ENCODE measurements around the gene MBOAT7. TPM values are rescaled to one million over a fixed set of nuclear protein-coding genes. Genes with fewer than 3 reads are reported as not detected.

Gene MBOAT7
- total RNA-seq, 1 donor from 2014 or later = 12.0 TPM

DNA sequence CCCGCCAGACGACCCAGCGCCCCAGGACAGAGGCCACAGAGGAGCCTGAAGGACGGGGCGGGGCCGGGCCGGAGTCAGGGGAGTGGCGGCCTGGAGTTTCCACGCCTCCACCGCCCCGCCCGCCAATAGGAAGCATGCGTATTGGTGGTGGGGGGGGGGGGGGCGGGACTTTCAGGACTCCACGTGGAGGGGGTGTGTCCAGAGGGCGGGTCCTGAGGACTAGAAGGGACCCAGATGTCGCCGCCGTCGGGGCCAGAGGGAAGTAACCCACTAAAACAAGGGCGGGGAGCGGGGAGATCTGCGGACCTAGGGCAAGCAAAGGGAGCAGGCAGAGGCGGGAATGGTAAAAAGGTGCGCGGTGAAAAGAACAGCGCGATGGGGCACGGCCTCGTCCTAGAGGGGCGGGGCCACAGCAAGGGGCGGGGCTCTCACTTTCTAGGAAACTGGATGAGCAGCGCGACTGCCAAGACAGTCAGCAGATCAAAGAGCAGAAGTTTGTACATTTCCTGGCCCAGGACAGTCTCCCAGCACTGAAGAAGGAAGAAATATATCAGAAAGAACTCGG lies 27.1 kb downstream of the MBOAT7 start:
- DNase-seq = peak; percentile 80

DNA sequence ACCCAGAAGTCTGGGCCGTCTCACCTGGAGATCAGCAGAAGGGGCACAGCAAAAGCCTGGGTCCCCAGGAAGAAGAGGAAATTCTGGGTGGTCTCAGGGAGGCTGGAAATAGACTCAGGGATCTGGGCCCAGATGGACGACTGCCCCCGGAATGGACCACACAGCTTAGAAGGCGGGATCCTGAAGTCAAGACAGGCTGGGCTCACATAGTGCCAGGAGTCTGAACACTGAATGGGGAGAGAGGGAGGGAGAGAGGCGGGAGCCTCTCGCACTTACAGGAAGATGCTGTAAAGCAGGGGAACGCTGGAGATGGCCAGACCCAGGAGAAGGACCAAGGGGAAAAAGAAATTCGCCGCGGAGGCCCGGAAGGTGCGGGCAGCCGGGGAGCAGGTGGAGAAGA lies 28.5 kb downstream of the MBOAT7 start:
- DNase-seq = no peak

DNA sequence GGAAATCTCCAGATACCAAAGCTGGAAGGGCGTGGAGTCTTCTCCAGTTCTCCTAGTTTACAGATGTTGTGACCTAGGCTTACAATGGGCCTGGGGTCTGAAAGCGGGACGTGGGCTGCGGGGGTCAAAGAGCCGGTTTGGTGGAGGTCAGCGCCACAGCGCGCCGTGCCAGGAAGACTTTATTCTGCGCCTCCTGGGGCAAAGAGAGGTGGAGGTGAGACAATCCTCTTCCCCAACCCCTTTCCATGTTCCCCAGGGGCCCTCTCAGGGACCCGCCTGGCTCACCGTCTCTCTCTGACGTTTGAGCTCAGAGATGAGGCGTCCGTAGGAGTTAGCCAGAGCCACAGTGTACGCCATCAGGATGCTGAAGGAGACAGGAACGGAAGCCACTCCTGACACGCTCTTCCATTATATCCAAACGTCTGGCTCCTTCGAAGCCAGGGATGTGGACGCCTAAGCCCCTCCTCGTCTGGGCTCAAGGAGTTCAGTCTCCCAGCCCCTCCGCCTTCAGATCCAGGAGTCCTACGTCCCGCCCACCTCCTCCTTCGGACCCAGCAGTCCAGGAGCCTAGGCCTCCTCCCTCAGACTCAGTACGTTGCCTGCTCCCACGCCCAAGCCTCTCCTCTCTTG lies 29.1 kb downstream of the MBOAT7 start:
- peak; percentile 50 for DNase-seq

DNA sequence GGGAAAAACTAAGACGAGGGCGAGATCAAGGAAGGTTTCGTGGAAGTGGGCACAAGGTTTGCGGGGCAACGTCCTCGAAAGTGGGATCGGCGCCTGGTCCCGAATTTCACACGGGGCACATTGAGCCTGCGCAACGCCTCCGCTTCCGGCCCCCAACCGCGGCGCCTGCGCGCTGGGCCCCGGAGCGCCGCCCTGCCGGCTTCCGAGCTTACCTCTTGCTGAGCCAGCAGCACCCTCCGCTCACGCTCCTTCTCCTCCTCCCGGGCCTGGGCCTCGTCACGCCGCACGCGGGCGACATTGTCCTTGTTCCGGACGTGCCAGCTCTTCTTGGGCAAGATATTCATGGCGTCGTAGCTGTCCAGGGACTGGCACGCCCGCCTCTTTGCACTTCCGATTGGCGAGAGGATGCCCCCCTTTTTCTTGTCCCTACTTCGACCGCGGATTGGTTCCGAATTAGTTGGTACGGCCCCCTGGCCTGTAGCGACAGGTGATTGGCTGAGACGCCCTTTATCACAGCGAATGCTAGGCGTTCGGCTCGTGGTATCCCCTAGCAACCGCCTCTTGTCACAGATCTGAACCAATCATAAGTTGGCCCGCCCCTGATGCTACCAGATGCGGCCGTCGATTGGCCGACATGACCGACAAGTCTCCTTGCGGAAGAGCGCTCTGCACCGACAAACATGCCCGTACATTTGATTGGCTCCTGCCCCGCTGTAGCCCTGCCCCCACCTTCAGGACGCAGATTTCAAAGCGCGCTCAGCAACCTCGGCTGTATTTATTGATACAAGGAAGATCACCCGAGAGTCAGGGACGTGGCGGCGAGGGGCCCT lies 29.8 kb downstream of the MBOAT7 start, which contains the start of gene LENG1:
LENG1 (minus strand) TSS at position 370 of the 830 bp plus-strand sequence; CDS start at position 344, 26 bp downstream.
- peak; percentile 100 for DNase-seq

DNA sequence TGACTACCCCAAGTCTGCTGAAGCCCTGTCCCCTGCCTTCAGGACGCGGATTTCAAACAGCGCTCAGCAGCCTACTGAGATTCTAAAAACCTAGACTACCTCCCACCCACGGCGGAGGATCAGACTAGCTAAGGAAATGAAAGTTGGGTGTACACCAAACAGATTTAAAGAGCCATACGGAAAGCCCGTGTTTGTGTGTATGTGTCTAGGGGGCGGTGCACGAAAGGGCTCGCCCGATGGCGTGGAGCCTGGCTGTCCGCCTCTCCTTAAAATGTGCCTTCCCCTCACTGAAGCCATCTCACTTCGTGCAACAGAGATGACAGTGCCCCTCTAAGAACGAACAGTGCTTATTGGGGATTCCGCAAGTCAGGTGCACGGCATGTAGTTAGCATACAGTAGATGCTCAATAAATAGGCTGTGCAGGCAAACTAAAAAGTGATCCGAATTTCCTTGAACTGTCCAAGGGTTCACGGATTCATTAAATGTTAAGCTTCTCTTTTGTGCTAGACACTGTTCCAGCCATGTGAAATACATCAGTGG lies 30.5 kb downstream of the MBOAT7 start:
- no peak for DNase-seq

DNA sequence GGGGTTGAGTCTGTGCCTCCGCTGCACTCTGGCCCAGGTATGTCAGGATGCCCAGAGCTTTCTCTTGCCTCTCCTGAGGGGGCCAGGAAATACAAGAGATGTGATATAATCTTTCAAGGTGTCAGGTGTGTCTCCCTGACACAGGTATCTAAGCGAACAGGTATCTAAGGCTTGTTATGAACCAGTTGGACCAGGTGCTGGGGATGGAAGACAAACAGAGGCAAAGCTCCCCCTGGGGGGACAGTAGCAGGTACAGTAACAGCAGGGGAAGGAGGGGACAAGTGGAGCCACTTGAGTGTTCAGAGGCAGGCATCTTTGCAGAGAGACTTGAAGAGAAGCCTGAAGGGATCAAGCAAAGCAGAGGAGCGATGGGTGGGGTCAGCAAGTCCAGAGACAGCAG lies 32.4 kb downstream of the MBOAT7 start:
- DNase-seq = peak; percentile 67

DNA sequence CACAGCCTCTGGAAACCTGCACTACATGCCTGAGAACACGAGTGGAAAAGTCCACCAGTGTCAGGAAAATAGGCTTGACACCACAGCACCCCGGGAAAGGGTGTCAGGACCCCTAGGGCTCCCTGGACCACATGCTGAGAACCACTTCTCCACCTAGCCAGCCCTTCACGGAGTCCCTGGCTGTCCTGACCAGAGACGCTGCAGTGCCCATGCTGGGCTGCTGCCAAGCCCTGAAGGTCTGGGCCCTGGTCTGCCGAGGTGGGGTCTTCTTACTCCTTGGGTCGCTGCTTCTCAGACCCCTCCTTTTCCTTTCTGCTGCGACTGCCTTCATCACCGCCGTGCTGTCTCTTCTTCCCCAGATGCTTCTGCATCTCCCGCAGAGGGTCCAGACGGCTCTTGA lies 32.9 kb downstream of the MBOAT7 start:
- no peak for DNase-seq

DNA sequence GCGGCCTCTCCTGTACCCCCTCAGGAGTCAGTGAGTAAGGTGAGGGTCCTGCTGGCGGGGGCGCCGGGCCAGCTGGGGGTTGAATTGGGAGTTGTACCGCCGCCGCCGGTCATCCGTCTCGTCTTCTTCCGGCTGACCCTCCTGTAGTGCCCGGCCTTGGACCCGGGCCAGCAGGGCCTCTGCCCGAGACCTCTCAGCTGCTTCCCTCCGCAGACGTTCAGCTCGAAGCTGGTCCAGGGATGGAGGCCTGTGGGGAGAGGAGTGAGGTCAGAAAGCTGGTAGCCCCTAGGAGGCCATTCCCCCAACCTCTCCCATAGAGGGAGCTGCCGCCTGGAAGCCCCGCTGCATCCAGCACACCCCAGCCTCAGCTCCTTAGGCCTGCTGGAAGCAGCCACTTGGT lies 33.7 kb downstream of the MBOAT7 start:
- DNase-seq = no peak

DNA sequence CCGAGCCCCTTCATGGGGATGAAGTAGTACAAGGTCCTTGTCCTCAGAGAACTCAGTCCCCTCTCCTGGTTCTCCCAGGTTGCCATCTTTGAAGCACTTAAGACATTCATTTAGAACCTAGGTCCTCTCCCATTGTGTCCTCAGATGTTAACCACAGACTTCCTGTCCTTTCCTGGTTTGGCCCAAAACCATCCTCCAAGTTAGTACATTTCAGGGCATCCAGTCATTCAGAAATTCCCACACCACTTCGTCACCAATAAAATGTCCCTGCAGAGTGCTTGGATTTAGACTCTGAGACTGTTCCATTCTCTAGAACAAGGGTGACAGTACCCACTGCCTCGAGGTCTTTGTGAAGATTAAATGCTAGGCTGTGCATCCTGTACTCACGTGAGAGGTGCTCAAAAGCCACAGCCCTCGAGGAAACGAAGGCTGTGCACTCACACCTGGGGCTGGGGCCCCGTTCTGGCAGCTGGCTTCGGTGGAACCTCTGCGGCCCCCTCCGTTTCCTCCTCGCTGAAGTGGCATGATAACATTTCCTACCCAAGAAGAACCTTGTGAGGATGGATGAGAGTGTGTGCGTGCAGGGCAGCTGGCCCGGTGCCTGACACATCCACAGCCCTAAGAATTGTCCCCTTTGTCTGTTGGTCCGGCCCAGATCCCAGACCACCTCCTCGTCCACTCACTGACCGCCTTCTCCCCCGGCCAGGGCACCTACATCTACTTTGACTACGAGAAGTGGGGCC lies 34.6 kb downstream of the MBOAT7 start:
- no peak for DNase-seq

DNA sequence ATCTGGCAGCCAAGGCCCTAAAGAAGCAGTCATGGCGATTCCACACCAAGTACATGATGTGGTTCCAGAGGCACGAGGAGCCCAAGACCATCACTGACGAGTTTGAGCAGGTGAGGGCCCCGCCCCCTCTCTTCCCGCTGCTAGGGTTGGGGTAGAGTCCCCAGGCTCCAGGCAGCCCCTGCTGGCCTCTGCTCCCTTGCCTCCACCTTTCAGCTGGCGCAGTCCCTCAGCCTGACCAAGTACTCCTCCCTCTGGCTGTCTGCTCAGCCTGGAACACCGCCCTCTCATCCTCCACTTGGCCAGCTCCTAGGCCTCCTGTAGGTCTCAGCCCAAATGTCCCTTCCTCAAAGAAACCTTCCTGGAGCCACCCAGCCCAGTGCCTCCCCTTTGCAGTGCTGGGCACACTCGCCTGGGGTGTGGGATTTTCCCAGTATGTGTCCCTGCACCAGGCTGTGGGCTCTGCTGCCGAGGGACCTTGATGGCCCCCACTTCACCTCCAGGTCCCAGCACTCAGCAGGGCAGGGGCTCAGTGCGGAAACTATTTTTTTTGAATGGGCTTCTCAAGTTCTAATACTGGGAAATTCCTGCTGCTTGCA lies 35.6 kb downstream of the MBOAT7 start:
- DNase-seq = peak; percentile 28

DNA sequence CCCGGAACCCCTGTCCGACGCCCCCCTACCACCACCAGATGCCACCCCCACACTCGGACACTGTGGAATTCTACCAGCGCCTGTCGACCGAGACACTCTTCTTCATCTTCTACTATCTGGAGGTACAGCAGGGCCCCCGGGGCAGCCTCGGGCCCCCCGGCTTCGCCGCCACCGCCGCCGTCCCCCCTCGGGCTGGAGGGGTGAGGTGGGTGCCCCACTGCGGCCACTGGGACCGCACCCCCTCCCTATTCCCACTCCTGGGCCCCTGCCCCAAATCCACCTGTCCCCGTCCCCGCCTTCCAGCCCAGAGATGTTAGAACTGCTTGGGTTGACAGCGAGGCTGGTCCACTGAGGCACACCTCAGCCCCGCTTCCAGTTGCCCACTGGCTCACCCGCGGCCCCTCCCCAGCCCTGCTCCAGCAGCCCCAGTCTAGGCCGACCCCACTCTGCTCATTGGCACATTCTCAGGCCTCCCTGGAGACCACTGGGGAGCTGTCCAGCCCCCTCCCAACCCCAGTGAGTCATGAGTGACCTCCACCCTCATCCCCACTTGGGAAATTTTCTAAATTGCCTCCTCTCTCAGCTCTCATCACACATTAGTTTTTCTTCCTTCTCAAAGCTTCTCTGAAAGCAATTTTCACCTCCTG lies 36.4 kb downstream of the MBOAT7 start:
- DNase-seq = no peak

DNA sequence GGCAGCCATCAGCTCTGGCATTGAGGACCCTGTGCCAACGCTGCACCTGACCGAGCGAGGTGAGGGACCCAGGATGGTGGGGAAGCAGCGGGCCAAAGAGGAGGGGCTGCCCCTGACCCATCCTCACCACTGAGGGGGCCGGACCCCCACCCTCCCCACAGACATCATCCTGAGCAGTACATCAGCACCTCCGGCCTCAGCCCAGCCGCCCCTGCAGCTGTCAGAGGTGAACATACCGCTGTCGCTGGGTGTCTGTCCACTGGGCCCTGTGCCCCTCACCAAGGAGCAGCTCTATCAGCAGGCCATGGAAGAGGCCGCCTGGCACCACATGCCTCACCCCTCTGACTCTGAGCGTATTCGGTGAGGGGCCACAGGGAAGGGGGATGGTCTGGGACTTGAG lies 37.1 kb downstream of the MBOAT7 start:
- DNase-seq = no peak

DNA sequence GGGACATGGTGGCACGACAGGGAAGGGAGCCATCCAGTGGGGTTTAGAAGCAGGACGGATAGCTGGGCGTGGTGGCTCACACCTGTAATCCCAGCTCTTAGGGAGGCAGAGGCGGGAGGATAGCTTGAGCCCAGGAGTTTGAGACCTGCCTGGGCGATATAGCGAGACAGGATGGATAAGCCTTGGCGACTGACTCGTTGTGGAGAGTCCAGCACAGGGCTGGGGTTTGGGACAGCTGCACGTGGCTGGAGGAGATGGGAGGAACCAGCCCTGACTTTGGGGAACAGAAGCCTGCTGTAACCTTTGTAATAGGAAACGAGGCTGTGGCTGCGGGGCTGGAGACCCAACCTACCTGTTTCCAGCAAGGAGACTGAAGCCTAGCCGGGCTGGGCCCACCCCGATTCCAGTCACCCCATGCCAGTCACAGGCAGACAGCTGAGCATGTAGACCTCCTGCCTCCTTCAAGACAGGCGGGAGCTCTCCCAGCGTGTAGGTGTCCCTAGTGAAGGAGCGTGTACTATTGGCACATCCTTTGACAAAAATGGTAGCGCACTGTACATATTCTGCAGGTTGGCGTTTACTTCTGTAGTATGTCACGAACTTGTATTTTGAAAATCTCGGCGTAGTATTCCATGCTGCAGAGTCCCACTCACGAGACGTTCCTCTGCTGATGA lies 37.9 kb downstream of the MBOAT7 start:
- no peak for DNase-seq

DNA sequence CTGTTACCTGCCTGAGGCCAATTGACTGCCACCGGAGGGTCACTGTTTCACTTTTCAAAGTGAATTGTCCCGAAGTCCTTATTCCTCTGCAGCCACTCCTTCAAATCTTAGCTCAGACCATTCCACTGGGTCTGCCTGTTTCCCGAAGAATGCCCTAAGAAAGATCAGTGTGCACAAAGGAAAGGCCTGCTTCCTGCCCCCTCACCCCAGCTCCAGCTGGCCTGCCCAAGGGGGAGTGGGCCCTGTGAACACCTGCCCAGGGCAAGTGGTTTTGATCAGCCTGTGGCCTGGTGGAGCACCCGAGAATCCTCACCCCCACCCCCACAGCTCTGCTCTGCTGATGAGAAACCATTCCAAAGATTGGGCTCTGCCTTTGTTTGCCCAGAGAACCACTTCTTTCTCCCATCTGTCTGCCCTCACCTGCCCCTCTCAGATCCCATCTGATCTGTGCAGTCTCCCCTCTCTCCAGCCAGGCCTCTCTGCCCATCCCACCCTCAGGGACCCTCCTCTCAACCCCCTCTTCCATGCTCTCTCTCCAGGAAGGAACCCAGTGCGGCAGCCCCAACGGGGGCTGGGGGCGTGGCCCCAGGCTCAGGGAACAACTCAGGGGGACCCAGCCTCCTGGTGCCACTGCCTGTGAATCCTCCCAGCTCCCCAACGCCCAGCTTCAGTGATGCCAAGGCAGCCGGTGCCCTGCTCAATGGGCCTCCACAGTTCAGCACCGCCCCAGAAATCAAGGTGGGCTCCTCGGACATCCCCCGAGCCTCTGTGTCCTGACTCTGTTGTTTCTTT lies 40.2 kb downstream of the MBOAT7 start:
- no peak for DNase-seq

DNA sequence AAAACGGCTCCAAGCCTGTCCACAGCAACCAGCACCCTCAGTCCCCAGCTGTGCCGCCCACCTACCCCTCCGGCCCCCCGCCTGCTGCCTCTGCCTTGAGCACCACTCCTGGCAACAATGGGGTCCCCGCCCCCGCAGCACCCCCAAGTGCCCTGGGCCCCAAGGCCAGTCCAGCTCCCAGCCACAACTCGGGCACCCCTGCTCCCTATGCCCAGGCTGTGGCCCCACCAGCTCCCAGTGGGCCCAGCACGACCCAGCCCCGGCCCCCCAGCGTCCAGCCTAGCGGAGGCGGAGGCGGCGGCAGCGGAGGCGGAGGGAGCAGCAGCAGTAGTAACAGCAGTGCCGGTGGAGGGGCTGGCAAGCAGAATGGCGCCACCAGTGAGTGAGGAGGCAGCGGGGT lies 41.2 kb downstream of the MBOAT7 start:
- no peak for DNase-seq

DNA sequence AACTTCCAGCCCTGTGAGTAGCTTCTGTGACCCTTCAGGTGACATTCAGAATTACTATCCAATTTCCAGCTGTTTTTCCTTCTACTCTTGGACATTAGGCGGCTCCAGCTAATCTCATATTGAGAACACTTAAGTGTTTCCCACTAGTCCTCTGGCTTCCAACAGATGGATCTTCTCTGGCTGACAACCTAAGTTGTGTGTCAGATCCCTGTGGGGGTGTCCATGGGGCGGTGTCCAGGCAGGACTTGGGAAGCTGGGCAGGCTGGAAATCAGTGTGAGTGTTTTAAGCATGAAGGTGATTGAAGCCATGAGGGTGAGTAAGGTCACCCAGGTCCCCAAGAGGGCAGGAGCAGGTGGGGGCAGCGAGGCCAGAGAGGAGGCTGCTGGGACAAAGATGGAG lies 41.7 kb downstream of the MBOAT7 start:
- DNase-seq = no peak

DNA sequence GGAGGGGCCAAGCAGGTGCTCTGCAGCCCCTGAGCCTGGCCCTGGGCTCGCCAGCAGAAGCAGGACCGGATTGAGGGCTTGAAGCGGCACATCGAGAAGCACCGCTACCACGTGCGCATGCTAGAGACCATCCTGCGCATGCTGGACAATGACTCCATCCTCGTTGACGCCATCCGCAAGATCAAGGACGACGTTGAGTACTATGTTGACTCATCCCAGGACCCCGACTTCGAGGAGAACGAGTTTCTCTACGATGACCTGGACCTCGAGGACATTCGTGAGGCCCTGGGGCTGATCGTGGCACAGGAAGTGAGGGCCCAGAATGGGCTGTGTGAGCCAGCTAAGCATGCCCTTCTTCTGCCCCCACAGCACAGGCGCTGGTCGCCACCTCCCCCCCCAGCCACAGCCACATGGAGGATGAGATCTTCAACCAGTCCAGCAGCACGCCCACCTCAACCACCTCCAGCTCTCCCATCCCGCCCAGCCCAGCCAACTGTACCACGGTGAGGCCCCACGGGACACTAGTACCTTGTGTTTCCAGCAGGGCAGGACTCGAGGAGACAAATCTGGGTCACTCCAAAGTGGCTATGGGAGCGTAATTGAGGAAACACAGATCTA lies 43.7 kb downstream of the MBOAT7 start:
- DNase-seq = no peak

DNA sequence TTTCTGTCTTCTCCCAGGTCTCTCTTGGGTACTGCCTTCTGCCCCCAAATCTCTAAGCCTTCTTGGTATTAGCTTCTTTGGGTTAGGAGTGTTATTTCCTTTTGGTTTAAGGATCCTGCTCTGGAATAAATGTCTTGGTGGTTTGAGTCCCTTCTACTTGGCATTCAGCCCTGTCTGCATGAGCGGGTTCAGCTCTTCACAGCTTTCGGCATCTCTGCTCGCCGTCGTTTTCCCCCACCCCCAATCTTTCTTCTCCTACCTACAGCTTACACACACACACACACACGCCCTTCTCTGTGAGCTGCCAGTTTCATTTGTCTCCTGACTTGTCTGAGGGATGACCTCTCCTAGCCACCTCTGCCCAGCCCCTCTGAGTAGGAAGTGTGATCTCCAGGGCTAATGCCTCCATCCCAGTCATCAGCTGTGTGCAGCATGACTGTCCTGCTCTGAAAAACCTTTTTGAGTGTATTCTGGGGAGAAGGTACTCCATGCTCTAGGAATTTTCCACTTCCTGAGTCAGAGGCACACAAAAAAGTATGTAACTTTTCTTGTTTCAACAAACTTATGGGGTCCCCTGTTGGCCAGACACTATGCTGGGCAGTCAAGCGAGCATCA lies 47.1 kb downstream of the MBOAT7 start:
- DNase-seq = no peak

DNA sequence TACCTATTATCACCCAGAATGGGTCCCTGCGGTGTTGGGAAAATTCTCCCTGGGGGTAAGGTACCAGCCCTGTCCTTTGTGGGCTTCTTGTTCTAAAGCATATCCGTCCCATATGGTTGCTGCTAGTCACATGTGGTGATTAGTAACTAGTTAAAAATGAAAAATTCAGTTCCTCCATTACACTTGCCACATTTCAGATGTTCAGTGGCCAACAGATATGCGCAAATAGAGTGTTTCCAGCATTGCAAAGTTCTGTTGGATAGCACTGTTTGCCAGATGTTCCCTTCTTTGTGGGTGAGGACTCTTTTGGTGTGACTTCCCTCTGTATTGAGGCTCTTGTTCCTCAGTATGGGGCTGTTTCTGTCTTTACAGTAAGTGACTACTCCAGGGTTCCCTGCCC lies 48.0 kb downstream of the MBOAT7 start:
- no peak for DNase-seq

Data from tongue (tissue), 2 donors.